GM18909 (cell line): ENCODE results near the gene DNAJC28.
"Not testable (repeated sequence)": the region's sequence is repeated elsewhere in the genome, so short reads cannot be mapped to it uniquely, and the experiment has no call there.

Source experiments
- ATAC-seq: cut with Tn5 transposase; IDR thresholded peaks from one replicate; pipeline ENCODE4 v1.9.1; 2021; ENCODE audit warnings: mild to moderate bottlenecking; ENCODE audit not compliant: unreplicated experiment, poor library complexity

DNAJC28 gene

GRCh38 chr21:33491373-33492102 lies at the start of gene DNAJC28:
TSS of gene DNAJC28 (minus strand) at chr21:33491716. CDS start at chr21:33489393, 2,323 bp downstream.
- ATAC-seq = peak; percentile 93

- ATAC-seq = no peak
Measured at GRCh38 chr21:33541105-33541711, 49.7 kb upstream of the DNAJC28 start.

GRCh38 chr21:33540711-33541104 lies 49.2 kb upstream of the DNAJC28 start:
- ATAC-seq = no peak

- no peak for ATAC-seq
Measured at GRCh38 chr21:33539616-33540015, 48.1 kb upstream of the DNAJC28 start.

GRCh38 chr21:33537212-33537611 lies 45.7 kb upstream of the DNAJC28 start:
- no peak for ATAC-seq

- no peak for ATAC-seq
Measured at GRCh38 chr21:33531007-33531406, 39.5 kb upstream of the DNAJC28 start.

GRCh38 chr21:33522953-33523349 lies 31.4 kb upstream of the DNAJC28 start:
- no peak for ATAC-seq

- ATAC-seq = no peak
Measured at GRCh38 chr21:33522297-33522952, 30.9 kb upstream of the DNAJC28 start.

- no peak for ATAC-seq
Measured at GRCh38 chr21:33518899-33519298, 27.4 kb upstream of the DNAJC28 start.

- no peak for ATAC-seq
Measured at GRCh38 chr21:33514229-33514628, 22.7 kb upstream of the DNAJC28 start.

- no peak for ATAC-seq
Measured at GRCh38 chr21:33512481-33512880, 21.0 kb upstream of the DNAJC28 start.

GRCh38 chr21:33511639-33512038 lies 20.1 kb upstream of the DNAJC28 start:
- no peak for ATAC-seq

- no peak for ATAC-seq
Measured at GRCh38 chr21:33510826-33511225, 19.3 kb upstream of the DNAJC28 start.

- not testable (repeated sequence) for ATAC-seq
Measured at GRCh38 chr21:33507003-33507402, 15.5 kb upstream of the DNAJC28 start.

GRCh38 chr21:33505833-33506232 lies 14.3 kb upstream of the DNAJC28 start:
- ATAC-seq = no peak

- no peak for ATAC-seq
Measured at GRCh38 chr21:33496345-33496744, 4.8 kb upstream of the DNAJC28 start.

GRCh38 chr21:33495743-33496142 lies 4.2 kb upstream of the DNAJC28 start:
- no peak for ATAC-seq

- ATAC-seq = no peak
Measured at GRCh38 chr21:33493756-33494155, 2.2 kb upstream of the DNAJC28 start.

- ATAC-seq = no peak
Measured at GRCh38 chr21:33492571-33492970, 1.1 kb upstream of the DNAJC28 start.

- no peak for ATAC-seq
Measured at GRCh38 chr21:33490991-33491372, 534 bp downstream of the DNAJC28 start.

- ATAC-seq = no peak
Measured at GRCh38 chr21:33488936-33489335, 2.6 kb downstream of the DNAJC28 start.

GRCh38 chr21:33487996-33488395 lies 3.5 kb downstream of the DNAJC28 start:
- ATAC-seq = no peak
